Inflammatory macrophage (primary cell): ENCODE results near the gene TAAR9.

ENCODE experiments used
- DNase-seq, 2 donors: peaks; one replicate each; pipeline ENCODE4 v3.0.0-alpha.2; 2020 to 2022
- total RNA-seq, 18 experiments: gene quantifications; one replicate each; lab custom pipeline; 2026; ENCODE audit warnings: mixed read lengths in 6 of 18, inconsistent platforms in 2 of 18; lab: John Stamatoyannopoulos, UW

Gene TAAR9, protein sequence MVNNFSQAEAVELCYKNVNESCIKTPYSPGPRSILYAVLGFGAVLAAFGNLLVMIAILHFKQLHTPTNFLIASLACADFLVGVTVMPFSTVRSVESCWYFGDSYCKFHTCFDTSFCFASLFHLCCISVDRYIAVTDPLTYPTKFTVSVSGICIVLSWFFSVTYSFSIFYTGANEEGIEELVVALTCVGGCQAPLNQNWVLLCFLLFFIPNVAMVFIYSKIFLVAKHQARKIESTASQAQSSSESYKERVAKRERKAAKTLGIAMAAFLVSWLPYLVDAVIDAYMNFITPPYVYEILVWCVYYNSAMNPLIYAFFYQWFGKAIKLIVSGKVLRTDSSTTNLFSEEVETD
- 0 to 0.03 (median 0) reads per million in 18 experiments for total RNA-seq

- DNase-seq = no peak
Measured at GRCh38 chr6:132537977-132538376, at the start of gene TAAR9. TAAR9 (plus strand) TSS chr6:132538277; CDS start chr6:132538290, 13 bp downstream.

DNA sequence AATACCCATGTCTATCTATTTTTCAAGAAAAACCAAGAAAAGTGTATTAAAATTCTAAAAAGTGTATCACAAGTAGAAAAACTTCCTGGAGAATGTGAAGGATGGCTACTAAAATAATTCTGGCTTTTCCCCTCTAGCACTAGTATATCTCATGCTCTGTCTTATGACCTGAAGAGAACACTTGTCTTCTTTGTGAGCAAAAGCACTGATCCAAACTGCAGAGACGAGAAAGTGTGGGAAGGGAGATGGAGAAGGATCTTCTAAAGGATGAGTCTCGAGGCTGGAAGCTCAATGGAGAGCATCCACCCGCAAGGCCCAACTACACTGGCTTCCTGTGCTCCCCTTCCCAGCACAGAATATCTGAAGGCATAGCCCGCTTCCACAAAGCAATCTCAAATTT, 48.7 kb upstream of the TAAR9 start:
- no peak for DNase-seq

DNA sequence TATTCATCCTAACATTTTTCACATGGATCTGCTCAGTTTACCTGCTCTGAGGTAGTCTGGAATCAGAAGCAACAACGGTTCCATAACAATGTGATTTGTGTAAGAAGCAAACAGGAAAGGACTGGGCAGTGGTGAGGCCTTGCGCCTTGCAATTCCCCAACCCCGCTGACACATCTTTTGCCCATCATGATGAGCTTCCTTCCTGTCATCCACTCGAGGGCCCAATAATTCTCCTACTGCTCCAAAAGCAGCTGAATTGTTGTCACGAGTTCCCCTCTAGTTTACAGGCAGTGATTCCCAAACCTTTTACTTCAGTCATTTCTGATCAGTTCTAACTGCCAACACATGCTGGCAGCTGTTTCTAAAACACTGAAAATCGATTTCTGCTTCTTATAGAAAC, 48.1 kb upstream of the TAAR9 start:
- peak; percentile 78 to 89 for DNase-seq

DNA sequence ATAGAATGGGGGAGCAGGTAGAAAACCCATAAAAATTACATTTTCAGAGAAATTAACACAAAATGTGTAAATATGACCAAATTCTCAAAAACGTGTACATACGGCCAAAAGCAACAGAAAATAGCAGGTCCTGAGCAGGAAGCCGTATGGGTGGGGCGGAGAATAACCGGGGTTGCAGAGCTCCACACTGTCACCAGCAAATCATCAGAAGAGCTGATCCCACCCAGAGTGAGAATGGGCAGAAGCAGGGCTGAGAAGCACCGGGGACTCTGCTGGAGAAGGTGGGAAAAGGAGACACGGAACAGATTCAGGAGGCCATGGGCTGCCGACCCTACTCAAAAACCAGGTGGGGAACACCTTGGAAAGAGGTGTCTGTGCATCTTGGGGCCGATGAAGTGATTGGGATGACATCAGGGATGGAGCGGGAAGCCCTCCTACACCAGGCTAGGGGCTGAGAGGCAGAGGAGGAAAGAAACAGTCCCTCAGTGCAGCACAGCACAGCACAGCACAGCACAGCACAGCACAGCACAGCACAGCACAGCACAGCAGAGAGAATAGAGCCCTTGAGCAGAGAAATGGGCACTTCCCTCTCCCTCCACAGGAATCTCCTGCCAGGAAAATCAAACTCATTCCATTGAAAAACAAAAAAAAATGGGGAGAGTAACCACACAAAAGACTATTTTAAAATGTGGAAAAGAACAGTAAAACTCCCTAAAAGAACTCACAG, 47.4 kb upstream of the TAAR9 start:
- DNase-seq = no peak

DNA sequence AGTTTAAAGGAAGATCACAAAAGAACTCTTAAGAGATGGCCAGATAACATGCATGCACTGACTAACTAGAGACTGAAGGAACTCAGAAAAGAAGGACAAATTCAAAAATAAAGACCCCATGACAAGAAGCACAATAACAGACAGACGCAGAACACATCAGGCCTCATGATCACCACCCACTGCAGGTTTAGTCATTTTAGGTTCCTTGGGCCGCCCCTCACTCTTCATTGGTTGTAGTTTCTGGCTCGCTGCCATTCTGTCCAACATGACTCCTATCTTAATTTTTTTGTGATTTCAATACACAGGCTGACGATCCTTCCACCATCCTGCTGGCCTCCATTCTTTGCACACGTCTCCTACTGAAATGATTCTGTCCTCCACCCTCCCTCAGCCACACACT, 46.8 kb upstream of the TAAR9 start:
- peak; percentile 74 to 87 for DNase-seq

- DNase-seq = no peak
Measured at GRCh38 chr6:132491881-132492280, 46.2 kb upstream of the TAAR9 start.

DNA sequence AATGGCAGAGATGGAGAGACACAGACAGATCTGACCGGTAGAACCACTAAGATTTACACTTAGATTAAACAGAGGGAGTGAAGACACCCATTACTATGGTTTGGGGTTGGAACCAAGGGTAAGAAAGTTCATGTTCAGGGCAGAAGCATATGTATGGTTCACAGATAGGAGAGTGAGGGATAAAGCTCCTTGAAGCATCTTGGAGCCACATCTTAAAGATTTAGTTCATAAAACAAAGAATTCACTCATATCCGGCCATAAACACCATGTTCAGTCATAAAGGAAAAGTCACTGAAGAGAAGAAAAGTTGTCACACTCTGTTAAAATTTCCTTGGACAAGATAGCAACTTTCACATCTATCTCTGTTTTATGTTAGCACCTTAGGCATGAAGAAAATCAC, 43.1 kb upstream of the TAAR9 start:
- no peak for DNase-seq

GRCh38 chr6:132495604-132496079, 42.4 kb upstream of the TAAR9 start:
- no peak for DNase-seq

GRCh38 chr6:132496519-132497180, 41.4 kb upstream of the TAAR9 start:
- no peak for DNase-seq

DNA sequence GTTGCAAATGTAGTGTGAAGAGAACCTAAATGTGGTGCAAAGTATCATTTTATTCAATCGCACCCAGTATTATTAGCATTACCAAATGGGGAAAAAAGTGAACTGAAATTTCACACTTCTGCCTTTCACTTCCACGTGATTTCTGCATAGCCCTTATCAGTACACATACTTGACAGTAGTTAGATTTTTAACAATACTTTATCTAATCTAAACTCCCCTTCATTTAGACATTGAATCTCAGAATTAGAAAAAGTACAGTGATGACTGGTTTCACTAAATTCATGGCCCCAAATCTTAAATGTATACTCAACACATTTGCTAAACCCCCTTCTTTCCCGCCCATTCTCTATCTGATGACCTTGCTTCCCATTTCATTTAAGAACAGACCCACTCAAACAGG, 39.4 kb upstream of the TAAR9 start:
- peak; percentile 52 to 61 for DNase-seq

- peak; percentile 33 to 36 for DNase-seq
Measured at GRCh38 chr6:132499757-132500156, 38.3 kb upstream of the TAAR9 start.

- DNase-seq = no peak
Measured at GRCh38 chr6:132504757-132505156, 33.3 kb upstream of the TAAR9 start.

DNA sequence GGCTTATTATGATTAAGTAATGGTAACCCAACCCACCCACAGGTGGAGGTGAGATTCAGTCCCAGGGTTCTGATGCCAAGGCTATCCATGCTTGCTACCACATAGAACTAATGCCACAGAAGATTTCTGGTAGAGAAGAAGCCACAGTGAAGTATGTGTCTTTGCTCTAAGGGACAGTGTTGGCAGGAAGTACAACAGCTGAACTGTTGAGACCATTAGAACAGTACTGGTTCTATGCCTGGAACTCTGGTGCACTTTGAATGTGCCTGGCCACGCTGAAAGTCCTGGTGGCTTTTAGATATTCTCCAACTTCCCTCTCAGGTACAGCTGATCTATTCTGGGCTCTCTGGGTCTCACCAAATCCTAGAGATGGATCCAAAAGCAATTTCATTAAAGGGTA, 32.9 kb upstream of the TAAR9 start:
- no peak for DNase-seq

DNA sequence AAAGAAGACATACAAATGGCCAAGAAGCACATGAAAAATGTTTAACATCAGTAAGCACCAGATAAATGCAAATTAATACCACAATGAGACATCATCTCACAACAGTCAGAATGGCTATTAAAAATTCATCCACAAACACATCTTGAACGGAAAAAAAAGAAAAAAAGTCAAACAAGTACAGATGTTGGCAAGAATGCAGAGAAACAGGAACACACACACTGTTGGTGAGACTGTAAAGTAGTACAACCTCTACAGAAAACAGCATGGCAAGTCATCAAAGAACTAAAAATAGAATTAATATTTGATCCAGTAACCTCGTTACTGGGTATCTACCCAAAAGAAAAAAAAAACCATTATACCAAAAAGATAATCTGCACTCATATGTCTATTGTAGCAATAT, 31.6 kb upstream of the TAAR9 start:
- no peak for DNase-seq

DNA sequence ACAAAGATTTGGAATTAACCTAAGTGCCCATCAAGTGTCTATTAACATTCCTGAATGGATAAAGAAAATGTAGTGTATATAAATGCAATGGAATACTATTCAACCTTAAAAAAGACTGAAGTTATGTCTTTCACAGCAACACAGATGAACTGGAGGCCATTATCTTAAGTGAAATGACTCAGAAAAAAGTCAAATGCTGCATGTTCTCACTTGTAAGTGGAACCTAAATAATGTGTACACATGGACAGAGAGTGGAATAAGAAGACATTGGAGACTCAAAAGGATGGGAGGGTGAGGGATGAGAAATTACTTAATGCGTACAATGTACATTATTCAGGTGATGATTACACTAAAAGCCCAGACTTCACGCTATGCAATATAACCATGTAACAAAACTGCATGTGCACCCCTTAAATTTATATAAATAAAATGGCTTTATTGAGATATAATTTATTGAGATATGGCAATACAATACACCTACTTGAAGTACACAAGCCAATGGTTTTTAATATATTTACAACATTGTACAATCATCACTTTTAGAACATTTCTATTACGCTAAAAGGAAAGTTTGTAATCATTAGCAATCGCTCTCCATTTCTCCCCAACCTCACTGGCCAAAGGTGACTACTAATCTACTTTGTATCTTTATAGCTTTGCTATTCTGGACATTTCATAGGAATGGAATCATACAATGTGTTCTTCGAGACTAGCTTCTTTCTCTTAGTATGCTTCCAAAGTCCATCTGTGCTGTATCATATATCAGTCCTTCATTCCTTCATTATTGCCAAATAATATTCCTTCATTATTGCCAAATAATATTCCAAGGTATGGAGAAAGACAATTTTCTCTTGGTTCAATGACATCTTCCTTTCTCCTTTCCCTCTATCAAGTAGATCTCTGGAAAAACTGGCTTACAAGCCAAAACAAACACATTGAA, 30.9 kb upstream of the TAAR9 start:
- no peak for DNase-seq

DNA sequence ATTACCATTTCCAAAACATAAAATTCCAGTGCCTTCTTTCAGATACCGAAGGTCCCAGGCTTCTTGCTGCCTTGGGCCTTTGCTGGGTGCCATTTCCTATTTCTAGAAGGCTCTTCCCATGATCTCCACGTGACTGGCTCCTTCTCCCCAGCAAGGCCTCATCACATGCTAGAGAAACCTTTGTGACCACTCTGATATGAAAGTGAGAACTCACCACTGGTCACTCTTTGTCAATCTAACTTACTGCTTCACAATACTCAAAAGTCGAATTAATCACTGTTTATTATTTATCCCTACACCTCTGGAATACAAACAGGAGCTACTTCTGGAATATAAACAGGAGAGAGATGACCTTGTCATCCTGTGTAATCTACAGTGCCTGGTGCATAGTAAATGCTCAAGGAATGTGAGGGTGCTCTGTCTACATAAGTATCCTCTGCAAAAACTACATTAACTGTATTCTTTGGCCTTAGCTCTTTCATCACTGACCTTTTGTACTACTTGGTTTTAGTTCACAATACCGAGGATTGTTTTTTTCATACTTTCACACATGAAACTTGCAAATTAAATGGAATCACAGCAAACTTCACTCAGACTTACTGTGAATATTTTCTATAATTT, 26.8 kb upstream of the TAAR9 start:
- peak; percentile 82 to 91 for DNase-seq

GRCh38 chr6:132511831-132512220, 26.3 kb upstream of the TAAR9 start:
- DNase-seq = peak; percentile 13 to 29

GRCh38 chr6:132512342-132512637, 25.8 kb upstream of the TAAR9 start:
- no peak for DNase-seq

DNA sequence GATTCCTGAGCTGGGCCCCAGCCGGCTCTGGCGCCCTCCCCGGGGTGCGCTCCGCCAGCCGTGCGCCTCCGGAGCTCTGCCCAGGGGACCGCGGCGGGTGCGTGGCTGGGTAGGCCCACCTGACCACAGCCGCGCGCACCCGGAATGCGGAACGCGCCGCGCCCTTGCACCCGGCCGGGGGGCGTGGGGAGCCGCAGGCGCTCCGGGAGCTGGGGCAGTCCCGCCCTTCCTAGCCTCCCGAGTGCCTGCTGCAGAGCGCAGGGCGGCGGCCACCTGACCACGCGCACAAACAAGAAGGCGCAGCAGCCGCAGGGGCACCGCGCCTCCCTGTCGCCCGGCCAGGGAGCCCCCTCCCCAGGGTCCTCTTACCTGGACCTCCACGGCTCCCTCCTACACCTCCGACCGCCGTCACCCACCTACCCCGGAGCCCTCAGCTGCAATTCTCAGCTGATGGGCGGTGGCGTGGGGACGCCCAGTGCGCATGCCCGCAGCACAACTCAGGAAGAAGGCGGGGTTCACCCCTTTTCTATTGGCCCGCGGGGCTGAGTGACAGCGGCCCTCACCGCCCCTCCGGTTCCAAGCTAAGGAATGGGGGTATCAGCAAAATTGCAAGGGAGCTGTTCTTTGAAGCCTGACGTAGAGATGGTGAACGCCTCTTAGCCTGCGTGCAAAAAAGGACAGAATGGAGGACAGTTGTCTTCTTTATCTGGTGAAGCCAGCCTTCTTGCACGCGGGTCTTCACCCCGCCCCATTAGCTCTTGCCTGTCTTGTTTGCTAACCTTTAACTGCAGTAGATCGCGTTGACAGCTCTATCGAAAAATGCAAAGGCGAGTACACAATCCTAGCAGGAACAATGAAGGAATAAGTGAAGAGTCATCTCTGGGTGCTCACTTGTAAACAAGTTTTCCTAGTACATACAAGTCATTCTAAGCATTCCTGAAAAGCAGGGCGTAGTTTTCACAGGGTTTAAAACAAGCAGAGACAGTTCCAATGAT, 25.1 kb upstream of the TAAR9 start, which contains the start of gene STX7:
TSS of gene STX7 (minus strand) at position 479 of the 995 bp plus-strand sequence. CDS start 9,586 bp downstream, outside the sequence.
- DNase-seq = peak; percentile 90 to 93

DNA sequence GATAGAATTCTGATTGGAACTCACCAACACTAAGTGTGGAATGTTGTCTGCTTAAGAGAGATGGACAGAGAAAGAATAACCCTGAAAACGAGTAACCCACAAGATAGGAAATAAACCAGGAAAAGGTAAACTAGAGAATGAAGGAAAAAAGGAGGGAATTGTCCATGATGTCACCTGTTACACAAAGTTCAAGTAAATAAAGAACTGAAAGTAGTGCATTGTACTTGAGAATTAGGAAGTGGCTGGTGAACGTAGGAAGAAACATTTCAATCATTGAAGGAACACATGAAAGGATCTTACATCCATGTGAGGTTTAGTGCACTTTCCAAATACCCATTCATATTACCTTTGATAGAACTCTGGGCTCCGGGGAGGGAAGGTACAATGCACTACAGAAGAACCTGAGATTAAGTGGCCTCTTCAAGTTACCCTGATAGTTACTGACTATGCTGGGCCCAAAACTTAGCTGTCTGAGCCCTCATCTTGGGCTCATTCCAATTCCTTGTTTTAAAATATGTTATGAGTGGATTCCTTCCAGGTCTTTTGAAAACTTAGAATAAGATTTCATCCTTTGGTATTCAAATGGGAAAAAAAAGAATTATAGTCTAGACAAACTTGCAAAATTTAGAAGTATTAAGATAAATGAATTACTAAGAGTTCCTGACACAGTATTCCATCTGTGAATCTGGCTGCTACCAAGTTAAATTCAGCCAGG, 24.1 kb upstream of the TAAR9 start:
- DNase-seq = peak; percentile 56 to 79
